T-helper 22 cell (primary cell): ENCODE results near the gene POLR1G.
"Not testable (repeated sequence)": the region's sequence is repeated elsewhere in the genome, so short reads cannot be mapped to it uniquely, and the experiment has no call there.

ENCODE experiments used
- DNase-seq: peaks from one replicate; pipeline ENCODE4 v3.0.0-alpha.2; 2020; ENCODE audit warnings: low read depth

POLR1G gene

DNA sequence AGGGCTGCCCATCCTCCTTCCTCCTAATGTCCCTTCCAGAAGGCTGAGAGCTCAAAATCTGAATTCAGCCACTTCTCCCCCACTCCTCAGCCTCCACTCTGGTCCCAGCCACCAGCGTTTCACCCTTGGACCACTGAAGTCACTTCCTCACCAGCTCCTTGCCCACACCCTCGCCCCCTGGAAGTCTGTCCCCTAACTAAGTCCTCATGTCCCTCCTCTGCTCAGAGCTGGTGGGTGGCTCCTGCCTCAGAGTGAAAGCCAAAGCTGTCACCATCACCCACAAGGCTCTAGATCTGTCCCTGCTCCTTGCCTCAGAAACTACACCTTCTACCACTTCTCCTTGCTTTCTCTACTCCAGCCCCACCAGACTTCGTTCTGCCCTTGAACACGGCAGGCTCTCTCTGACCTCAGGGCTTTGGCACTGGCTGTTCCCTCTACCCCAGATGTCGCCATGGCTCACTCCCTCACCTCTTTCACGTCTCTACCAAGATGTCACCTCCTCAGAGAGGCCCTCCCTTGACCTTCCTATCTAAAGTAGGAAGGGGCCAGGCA, 15.6 kb downstream of the POLR1G start:
- no peak for DNase-seq

DNA sequence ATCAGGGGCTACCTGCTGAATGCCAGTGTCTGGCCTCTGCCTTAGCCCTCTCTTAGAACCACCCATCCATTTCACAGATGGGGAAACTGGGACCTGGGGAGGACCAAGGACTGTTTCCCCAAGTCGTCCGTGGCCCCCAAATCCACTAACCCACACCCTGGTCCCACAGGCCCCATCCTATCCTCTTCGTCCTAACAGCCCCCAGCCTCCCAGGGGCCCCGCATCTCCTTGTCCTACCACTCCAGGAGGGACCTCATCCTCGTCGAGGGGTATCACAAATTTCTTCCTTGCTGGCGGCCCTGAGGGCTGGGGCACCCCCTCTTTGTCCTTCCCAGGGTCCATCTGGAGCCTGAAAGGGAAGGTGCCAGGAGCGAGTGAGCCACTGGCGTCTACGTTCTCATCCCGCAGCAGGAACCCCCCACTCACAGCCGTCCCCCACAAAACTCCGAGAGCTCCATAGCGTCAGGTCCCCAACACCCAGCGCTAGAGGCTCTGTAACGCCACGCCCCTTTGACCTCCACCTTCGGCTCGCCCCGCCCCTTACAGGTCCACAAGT, 16.7 kb downstream of the POLR1G start:
- no peak for DNase-seq

DNA sequence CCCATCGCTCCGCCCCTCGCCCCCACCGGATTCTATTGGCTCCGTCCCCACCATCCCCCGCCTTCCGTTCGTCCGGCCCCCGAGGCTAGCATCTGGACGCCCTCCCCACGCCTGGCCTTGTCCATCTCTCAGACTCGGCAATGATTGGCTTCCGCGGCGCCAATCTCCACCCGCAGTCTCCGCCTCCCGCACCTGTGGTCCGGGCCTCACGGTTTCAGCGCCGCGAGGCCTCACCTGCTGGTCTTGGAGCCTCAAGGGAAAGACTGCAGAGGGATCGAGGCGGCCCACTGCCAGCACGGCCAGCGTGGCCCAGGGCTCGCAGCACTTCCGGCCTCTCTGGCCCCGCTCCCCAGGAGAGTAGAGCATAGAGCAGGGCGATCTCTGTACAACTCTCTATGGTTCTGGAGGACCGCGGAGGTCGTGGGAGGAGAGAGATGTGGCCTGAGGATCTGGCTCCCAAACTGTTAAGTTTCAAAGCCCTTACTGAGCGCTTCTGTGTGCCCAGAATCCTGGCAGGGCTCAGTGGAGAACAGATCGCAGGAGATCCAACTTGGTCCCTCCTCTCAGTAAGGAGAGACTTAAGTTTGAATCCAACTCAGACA, 17.2 kb downstream of the POLR1G start, which contains the start of gene ERCC1:
TSS of gene ERCC1 (minus strand) at position 329 of the 602 bp plus-strand sequence. CDS start 543 bp downstream, outside the sequence.
- DNase-seq: peak; percentile 74

DNA sequence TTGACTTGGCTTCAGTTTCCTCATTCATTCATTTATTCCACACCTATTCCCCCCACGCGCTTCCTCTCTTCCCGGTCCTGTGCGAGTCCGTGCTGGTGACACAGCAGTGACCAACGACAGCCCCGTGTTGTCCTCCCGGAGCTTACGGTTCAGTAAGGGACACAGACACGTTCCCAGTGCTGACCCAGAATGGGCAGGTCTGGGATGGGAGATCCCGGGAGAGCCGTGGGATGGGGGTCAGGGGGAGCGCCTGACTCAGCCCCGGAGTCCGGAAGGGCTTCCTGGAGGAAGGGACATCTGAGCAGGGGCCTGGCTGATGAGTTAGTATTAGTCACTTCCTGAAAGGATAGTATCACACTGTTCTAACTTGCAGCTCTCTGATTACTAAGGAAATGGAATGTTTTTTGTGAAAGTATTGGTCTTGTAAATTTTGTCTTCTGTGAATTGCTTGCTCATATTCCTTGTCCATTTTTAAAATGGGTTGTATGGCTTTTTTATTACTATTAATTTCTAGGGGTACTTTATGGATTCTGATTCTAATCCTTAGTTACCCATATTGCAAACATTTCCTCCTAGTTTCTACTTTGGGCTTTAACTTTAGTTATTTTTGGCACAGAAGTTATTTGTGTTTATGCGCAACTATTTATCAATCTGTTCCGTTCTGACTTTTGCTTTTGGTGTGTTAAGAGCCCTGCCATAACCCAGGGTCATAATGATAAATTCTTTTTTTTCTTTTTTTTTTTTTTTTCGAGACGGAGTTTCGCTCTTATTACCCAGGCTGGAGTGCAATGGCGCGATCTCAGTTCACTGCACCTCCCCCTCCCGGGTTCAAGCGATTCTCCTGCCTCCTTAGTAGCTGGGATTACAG, 18.0 kb downstream of the POLR1G start:
- peak; percentile 39 for DNase-seq

DNA sequence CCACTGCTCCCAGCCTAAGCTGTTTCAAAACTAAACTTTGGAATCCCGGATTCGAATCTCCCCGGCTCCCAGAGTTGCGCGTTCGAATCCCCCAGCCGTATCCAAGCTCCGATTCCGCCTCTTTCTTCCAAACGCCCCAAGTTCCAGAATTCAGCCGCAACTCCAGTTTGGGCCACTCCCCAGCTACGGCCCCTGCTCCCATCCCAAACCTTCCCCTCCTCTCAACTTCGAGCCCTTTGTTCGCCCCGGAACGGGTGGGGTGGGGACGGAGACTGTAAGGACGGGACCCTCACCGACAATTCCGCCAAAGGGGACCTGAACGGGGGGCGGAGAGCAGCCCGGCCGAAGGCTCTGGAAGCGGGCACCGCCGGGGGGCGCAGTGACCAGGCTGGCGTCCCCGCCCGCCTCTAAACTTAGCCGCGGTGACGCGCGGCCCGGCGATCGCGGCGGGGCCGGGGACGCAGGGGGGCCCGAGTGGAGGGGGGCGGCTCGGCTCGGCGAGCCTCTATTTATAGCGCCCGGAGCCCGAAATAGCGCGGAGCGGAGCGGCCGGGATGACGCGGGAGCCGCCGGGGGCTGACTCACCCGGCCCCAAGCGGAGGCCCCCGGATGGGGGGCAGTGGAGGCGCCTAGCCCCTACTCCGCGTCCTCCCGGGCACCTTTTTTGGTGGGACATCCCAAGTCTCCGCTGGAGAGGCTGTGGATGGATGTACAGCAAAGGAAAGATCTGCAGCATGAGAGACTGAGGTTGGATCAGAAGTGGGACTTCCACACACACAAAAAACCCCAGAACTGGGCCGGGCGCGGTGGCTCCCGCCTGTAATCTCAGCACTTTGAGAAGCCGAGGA, 22.2 kb downstream of the POLR1G start:
- no peak for DNase-seq

DNA sequence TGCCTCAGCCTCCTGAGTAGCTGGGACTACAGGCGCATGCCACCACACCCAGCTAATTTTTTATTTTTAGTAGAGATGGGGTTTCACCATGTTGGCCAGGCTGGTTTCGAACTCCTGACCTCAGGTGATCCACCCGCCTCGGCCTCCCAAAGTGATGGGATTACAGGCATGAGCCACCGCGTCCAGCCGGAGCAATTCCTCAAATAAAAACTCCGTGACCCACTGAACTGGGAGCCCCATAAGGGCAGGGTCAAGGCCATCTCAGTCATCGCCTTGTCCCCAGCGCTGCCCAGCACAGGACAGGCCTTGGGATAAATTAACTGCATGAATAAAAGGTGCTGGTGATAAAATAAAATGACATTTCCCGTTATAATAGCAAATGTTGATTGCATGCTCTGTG, 23.5 kb downstream of the POLR1G start:
- DNase-seq: not testable (repeated sequence)

DNA sequence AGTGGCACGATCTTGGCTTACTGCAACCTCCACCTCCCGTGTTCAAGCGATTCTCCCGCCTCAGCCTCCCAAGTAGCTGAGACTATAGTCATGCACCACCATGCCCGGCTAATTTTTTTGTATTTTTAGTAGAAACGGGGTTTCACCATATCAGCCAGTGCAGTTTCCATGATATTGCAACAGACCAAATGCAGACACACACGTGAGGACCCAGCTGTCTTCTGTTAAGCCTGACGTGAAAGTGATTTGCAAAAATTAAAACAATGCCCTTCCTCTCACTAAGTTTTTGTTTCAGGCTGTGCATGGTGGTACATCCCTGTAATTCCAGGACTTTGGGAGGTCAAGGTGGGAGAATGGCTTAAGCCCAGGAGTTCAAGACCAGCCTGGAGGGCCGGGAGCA, 24.6 kb downstream of the POLR1G start:
- DNase-seq: not testable (repeated sequence)

DNA sequence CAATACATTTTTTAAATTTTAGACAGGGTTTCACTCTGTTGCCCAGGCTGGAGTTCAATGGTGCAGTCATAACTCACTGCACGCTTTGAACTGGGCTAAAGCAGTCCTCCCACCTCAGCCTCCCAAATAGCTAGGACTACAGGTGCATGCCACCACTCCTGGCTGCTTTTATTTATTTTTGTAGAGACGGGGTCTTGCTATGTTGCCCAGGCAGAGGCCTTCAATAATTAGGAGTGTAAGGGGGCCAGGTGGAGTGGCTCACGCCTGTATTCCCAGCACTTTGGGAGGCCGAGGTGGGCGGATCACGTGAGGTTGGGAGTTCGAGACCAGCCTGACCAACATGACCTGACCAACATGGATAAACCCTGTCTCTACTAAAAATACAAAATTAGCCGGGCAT, 26.1 kb downstream of the POLR1G start:
- not testable (repeated sequence) for DNase-seq

DNA sequence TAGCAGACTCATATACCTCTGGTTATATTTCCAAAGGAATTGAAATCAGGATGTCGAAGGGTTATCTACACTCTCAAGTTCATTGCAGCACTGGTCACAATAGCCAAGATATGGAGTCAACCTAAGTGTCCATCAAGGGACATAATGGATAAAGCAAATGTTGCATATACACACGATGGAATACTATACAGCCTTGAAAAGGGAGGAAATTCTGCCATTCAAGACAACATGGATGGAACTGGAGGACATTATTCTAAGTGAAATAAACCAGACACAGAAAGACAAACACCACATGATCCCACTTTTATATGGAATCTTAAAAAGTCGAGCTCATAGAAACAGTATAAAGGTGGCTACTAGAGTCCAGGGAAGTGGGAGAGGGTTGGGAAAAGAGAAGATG, 30.9 kb downstream of the POLR1G start:
- no peak for DNase-seq

DNA sequence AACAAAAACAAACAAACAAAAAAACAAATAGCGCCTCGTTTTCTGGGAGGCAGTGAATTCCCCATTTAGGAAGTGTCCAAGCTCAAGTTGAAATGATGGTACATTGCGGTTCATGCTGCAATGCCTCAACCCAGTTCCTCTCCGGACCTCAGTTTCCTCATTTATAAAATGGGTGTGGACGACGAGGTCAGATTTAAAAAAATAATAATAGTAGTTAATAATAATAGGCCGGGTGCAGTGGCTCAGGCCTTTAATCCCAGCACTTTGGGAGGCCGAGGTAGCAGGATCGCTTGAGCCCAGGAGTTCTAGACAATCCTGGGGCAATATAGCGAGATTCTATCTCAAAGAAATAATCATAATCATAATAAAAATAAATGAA, 32.7 kb downstream of the POLR1G start:
- DNase-seq: no peak

DNA sequence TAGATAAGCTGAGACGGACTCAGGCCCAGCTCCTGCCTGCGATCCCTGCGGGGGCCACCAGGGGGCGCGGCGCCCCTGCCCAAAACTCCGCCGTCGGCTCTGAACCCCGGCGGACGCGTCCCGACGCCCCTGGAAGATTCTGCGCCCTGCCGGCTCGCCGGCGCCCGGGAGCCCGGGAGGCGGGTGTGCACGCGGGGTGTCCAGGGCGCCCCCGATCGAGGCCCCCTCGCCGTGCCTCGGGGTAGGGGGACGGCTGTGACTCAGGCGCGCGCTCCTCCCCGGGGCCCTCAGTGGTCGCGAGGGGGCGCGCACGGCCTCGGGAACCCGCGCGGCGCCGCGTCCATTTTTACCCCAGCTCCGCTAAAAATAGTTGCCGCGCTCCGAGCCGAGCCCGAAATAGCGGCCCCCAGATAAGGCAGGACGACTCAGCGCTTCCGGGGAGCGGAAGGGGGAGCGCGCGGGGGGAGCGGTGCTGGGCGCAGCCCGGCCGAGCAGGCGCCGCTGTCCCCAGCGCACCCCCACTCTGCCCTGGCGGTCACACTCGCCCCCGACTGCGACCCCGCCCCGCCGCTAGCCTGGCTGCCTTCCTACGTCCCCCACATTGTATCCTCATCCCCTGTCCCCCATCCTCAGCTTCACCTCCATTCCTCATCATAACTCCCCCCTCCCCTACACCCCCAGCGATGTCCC, 33.3 kb downstream of the POLR1G start:
- peak; percentile 68 for DNase-seq

DNA sequence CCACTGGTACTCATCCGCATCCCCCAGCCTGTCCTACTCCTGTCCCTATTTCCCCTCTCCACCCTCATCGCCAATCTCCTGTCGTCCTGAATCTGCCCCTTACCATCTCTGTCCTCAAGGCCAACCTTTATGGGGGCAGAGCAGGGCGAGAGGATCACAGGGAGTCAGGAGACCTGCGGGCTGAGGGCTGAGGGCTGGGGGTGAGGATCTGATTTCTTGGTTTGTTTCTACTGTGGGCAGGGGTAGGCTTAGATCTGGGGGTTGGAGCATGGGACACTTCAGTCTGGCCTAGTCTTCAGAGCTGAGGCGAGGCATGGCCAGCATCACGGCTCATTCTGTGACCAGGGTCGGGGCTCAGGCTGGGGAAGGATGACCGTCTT, 33.8 kb downstream of the POLR1G start:
- DNase-seq: no peak

DNA sequence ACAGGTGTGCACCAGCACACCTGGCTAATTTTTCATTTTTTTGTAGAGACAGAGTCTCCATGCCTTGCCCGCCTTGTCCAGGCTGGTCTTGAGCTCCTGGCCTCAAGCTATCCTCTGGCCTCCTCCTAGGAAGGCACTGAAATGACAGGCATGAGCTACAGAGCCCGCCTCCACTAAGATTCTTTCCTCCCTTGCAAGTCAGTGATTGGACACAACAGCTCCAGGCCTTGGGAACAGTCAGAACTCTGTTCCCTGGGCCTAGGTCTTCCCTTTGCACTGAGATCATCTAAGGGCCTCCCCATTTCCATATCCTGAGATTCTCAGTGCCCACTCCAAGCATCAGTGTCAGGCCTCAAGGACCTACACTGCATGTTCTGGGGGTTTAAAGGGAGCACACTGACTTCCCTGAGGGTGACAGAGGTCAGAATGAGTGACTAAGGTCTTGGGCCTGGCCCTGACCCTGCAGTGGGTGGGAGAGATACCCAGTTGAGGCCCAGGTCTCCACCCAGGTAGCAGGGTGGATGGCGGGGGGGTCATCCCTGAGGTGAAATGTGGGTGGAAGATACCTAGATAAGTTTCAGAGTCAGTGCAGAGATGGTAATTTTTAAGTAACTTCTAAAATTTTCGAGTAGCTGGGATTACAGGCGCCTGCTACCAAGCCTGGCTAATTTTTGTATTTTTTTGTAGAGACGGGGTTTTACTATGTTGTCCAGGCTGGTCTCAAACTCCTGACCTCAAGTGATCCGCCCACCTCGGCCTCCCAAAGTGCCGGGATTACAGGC, 34.6 kb downstream of the POLR1G start:
- DNase-seq: no peak

DNA sequence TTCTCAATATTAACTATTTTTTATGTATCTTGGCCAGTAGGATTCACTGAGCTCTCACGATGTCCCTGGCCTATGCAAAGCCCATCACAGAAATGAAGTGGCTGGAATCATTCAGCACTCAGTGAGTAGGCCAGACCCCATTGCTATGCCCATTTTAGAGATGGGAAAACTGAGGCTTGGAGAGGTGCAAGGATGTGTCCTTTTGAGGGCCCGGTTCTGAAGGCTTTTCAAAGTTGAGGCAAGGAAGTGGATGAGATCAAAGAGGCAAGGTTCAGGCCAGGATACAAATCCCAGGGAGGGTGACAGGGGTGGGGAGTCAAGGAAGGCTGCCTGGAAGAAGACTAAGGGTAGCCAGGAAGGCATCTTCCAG, 35.9 kb downstream of the POLR1G start:
- no peak for DNase-seq

DNA sequence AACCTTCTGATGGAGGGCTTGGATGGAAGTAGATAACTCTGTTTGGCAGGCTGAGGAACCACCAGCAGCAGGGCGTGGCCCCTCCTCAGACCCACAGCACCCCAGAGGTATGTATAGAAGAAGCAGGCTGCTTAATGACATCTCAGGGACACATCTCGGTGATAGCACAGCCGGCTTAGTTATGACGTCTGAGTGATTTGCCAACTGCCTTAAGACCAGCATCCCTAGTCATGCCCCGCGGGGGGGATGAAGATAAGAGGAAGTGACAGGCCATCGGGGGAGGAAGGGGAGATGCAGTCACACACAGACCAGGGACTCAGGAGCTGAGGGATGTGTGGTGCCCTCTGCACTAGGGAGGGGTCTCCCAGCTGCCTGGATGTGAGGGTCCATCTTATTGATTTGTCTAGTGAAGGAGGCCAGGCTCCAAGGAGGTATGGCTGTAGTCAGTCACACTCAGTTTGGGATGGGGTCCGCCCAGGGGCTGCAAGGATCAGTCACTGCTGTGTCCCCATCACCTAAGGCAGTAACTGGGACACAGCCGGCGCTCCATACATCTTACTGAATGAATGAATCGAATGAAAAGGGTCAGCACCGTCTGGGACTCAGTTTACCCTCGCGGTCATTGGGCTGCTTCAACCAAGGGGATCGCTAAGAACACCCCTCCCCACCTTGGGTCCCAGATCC, 36.5 kb downstream of the POLR1G start:
- peak; percentile 29 for DNase-seq

DNA sequence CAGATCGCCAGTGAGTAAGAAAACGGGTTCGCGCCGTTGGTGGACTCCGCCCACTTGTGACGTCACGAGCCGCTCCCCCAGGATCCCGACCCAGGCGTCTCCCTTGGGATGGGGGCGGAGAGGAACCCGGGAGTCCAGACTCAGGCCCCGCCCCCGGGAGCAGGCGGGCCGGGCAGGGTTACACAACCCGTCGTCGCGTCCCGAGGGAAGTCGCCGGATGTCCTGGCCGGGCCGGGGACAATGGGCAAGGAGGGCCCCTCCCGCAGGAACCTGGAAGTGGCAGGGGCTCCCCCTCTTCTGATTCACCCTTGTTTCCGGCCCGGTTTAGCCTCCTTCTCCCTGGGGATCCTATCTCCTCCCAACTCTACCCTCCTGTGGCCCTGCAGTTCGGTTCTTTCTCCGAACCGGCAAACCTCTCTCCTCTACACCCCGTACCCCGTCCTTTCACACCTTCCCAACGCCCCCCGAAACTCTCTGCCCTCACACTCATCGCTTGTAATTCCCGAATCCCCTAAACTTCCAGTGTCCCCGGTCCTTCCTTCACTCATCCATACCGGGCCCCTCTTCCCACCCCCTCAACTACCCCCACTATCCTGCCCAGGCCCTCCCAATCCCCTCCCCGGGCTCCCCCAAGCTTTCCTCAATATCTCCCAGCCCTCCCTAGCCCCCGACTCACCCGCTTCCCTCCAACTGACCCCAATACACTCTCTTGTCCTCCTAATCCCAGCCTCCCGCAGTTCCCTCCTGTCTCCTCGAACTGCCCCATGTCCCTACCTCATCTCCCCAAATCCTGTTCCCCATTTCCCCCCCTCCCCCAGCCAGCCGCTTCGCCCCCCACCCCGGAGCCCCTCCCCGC, 37.2 kb downstream of the POLR1G start:
- peak; percentile 49 for DNase-seq

DNA sequence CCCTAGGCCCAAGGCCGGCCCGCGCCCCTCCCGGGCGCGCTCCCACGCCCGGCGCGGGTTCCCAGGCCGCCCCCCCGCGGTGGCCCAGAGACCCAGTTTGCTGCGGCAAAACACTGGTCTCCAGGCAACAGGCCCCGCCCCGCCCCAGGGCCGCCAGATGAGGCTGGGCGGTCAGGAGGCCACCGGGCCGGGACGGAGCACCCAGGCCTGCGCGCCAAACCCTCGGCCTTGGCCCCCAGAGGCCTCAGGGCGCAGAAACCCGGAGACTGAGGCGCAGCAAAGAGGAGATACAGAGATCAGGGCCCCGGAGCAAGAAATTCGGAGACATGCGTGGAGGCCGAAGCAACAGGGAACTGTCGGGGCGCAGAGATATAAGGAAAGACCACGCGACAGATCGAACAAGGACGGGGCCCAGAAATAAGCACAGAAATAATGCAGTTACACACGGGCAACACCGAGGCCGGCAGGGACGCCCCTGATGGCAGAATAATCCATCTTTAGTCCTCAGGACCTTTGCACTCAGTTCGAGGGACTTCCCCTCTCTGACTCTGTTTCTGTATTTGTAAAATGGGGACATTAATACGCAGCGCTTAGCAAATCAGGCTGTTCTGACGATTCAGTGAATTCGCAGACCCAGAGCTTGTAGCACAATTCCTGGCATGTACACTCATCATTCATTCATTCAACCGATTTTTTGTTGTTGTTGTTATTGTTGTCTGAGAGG, 38.0 kb downstream of the POLR1G start:
- peak; percentile 70 for DNase-seq

DNA sequence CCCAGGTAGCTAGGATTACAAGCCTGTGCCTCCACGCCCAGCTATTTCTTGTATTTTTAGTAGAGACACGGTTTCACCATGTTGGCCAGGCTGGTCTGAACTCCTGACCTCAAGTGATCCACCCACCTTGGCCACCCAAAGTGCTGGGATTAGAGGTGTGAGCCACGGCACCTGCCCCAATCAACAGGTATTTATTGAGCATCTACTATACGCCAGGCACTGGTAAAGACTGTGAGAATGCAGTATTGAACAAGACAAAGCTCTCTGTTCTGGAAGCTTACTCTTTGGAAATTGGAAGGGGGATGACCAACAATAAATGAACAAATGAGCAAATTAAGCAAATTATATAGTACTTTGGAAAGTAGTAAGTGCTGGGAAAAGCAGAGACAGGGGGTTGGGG, 38.7 kb downstream of the POLR1G start:
- DNase-seq: no peak
